Measurements from ENCODE around the gene FBXW11.

DNA sequence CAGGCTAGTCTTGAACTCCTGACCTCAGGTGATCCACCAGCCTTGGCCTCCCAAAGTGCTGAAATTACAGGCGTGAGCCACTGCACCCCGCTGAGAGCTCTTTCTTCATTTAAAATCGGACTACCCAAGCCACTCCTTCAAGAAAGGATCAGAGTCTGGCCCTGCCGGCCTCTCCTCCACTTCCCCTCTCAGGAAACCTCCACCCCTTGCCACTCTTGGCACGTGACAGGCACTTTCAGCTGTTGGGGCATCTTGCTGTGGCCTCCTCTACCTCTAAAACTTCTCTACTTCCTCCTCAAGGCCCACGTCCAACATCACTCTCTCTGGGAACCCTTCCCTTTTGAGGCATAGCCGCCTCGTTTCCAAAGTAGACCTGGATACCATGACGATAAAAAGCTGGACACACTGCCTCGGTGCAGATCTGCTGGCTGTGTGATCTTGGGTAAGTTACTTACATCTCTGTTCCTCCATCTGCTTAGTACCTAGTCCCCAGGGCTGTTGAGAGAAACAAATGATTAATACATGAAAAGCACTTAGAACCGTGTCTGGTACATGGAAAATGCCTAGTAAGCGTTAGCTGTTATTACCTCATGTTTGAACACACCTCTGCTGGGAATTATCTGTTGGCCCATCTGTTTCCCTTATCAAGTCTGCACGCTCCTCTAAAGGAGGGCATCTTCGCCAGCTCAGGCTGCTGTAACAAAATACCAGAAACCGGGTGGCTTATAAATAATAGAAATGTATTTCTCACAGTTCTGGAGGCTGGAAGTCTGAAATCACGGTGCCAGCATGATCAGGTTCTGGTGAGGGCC is 165.5 kb downstream of the FBXW11 start:
- TF ChIP-seq CTCF (IDR thresholded peaks at IDR 0.05) (no peak), POLR2A (IDR thresholded peaks at IDR 0.05) (no peak)

All from thyroid gland (tissue), 4 donors.